SU-DHL-6 (cell line): Measurements from ENCODE around the gene C1QTNF1.

ENCODE experiments used
- EZH2phosphoT487 ChIP-seq: fragments of 200-600 bp; sonication (generic), shearing (Covaris generic); conservative IDR thresholded peaks from 2 replicates; pipeline ENCODE4 v1.6.1; 2018; ENCODE audit warnings: mild to moderate bottlenecking, antibody characterized with exemption, low read length, moderate library complexity, mixed read lengths
- TF ChIP-seq, protein P1 (sequence below): fragments of 200-600 bp; sonication (generic); IDR thresholded peaks from one replicate; pipeline ENCODE4 v1.5.1; 2017; ENCODE audit warnings: antibody characterized with exemption, mild to moderate bottlenecking, low read length, moderate library complexity; ENCODE audit not compliant: insufficient read depth, poor library complexity, severe bottlenecking

- TF ChIP-seq, protein P1, sequence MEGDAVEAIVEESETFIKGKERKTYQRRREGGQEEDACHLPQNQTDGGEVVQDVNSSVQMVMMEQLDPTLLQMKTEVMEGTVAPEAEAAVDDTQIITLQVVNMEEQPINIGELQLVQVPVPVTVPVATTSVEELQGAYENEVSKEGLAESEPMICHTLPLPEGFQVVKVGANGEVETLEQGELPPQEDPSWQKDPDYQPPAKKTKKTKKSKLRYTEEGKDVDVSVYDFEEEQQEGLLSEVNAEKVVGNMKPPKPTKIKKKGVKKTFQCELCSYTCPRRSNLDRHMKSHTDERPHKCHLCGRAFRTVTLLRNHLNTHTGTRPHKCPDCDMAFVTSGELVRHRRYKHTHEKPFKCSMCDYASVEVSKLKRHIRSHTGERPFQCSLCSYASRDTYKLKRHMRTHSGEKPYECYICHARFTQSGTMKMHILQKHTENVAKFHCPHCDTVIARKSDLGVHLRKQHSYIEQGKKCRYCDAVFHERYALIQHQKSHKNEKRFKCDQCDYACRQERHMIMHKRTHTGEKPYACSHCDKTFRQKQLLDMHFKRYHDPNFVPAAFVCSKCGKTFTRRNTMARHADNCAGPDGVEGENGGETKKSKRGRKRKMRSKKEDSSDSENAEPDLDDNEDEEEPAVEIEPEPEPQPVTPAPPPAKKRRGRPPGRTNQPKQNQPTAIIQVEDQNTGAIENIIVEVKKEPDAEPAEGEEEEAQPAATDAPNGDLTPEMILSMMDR: no peak
- TF ChIP-seq EZH2phosphoT487: no peak
Observed at GRCh38 chr17:78977997-78978973, 45.7 kb upstream of the C1QTNF1 start.
